Measurements from ENCODE around the gene KDM2A. TPM values are rescaled to one million over a fixed set of nuclear protein-coding genes. Genes with fewer than 3 reads are reported as not detected.
A peak's percentile ranks its signal among the peaks of the same experiment; 100 is the strongest.

The KDM2A gene
- total RNA-seq, 1 donor from 2014 or later: 70.4 TPM

GRCh38 chr11:67102664-67103063, 16.4 kb upstream of the KDM2A start:
- peaks cover 9% of the 10 kb centered on the region for H3K4me1 Mint-ChIP-seq (ENCODE audit: low read depth, unreplicated experiment)
- Histone ChIP-seq H3K36me3 (ENCODE audit: insufficient read depth, low read length) (no peaks in the 10 kb centered on the region), H3K4me3 (ENCODE audit: insufficient read depth, low read depth, low read length) (no peak overlapping the region), H4K20me1 (ENCODE audit: insufficient read depth, low read length) (no peaks in the 10 kb centered on the region), H3K79me2 (ENCODE audit: insufficient read depth, low read length) (no peaks in the 10 kb centered on the region), H3K4me1 (ENCODE audit: insufficient read depth, low read length) (no peaks in the 10 kb centered on the region), H3K27ac (ENCODE audit: low read depth, low read length) (no peak overlapping the region), H3K27me3 (ENCODE audit: insufficient read depth, low read length) (no peaks in the 10 kb centered on the region), H3K9me3 (ENCODE audit: insufficient read depth, low read depth, low read length) (no peaks in the 10 kb centered on the region), H3K9ac (ENCODE audit: low read length) (no peak overlapping the region), H2AFZ (ENCODE audit: low read depth, low read length) (no peak overlapping the region), H3K4me2 (ENCODE audit: low read length) (no peak overlapping the region)
- peaks cover 2% of the 10 kb centered on the region for H3K36me3 Mint-ChIP-seq (ENCODE audit: low read depth, unreplicated experiment)
- H3K4me3 Mint-ChIP-seq (ENCODE audit: unreplicated experiment): no peak overlapping the region
- no peak for TF ChIP-seq CTCF (IDR thresholded peaks at IDR 0.05; ENCODE audit: insufficient read depth, low read depth, low read length)
- no peak for TF ChIP-seq EZH2 (IDR thresholded peaks at IDR 0.05; ENCODE audit: insufficient read depth, low read length)
- FAIRE-seq: no peak
- DNase-seq (ENCODE audit: low read depth): no peak
- H3K9me3 Mint-ChIP-seq (ENCODE audit: unreplicated experiment): no peaks in the 10 kb centered on the region
- peaks cover 4% of the 10 kb centered on the region for H3K27me3 Mint-ChIP-seq (ENCODE audit: low read depth, unreplicated experiment)
- H3K27ac Mint-ChIP-seq (ENCODE audit: unreplicated experiment): no peak overlapping the region

- Histone ChIP-seq H3K9ac (ENCODE audit: low read length) (no peak overlapping the region), H3K27ac (ENCODE audit: low read depth, low read length) (no peak overlapping the region), H4K20me1 (ENCODE audit: insufficient read depth, low read length) (no peaks in the 10 kb centered on the region), H3K4me1 (ENCODE audit: insufficient read depth, low read length) (no peaks in the 10 kb centered on the region), H3K36me3 (ENCODE audit: insufficient read depth, low read length) (no peaks in the 10 kb centered on the region), H3K4me2 (ENCODE audit: low read length) (no peak overlapping the region), H3K9me3 (ENCODE audit: insufficient read depth, low read depth, low read length) (no peaks in the 10 kb centered on the region), H3K27me3 (ENCODE audit: insufficient read depth, low read length) (no peaks in the 10 kb centered on the region), H3K79me2 (ENCODE audit: insufficient read depth, low read length) (no peaks in the 10 kb centered on the region), H2AFZ (ENCODE audit: low read depth, low read length) (no peak overlapping the region), H3K4me3 (ENCODE audit: insufficient read depth, low read depth, low read length) (no peak overlapping the region)
- Mint-ChIP-seq H3K4me1 (ENCODE audit: low read depth, unreplicated experiment) (peaks cover 4% of the 10 kb centered on the region), H3K4me3 (ENCODE audit: unreplicated experiment) (peak overlapping the region; percentile 68), H3K27ac (ENCODE audit: unreplicated experiment) (no peak overlapping the region), H3K9me3 (ENCODE audit: unreplicated experiment) (no peaks in the 10 kb centered on the region), H3K36me3 (ENCODE audit: low read depth, unreplicated experiment) (peaks cover 2% of the 10 kb centered on the region), H3K27me3 (ENCODE audit: low read depth, unreplicated experiment) (peaks cover 4% of the 10 kb centered on the region)
- DNase-seq (ENCODE audit: low read depth): no peak
- no peak for FAIRE-seq
- TF ChIP-seq EZH2 (IDR thresholded peaks at IDR 0.05; ENCODE audit: insufficient read depth, low read length) (no peak), CTCF (IDR thresholded peaks at IDR 0.05; ENCODE audit: insufficient read depth, low read depth, low read length) (no peak)
Measured at GRCh38 chr11:67105964-67106363, 13.1 kb upstream of the KDM2A start.

GRCh38 chr11:67111261-67111660, 7.8 kb upstream of the KDM2A start:
- no peaks in the 10 kb centered on the region for H4K20me1 ChIP-seq (ENCODE audit: insufficient read depth, low read length)
- no peak overlapping the region for H3K4me2 ChIP-seq (ENCODE audit: low read length)
- H3K36me3 ChIP-seq (ENCODE audit: insufficient read depth, low read length): no peaks in the 10 kb centered on the region
- no peak overlapping the region for H3K4me3 ChIP-seq (ENCODE audit: insufficient read depth, low read depth, low read length)
- no peak overlapping the region for H3K27ac ChIP-seq (ENCODE audit: low read depth, low read length)
- no peaks in the 10 kb centered on the region for H3K79me2 ChIP-seq (ENCODE audit: insufficient read depth, low read length)
- FAIRE-seq: no peak
- H3K4me1 ChIP-seq (ENCODE audit: insufficient read depth, low read length): no peaks in the 10 kb centered on the region
- H3K27me3 Mint-ChIP-seq (ENCODE audit: low read depth, unreplicated experiment): peaks cover 2% of the 10 kb centered on the region
- H3K4me3 Mint-ChIP-seq (ENCODE audit: unreplicated experiment): no peak overlapping the region
- no peaks in the 10 kb centered on the region for H3K27me3 ChIP-seq (ENCODE audit: insufficient read depth, low read length)
- H3K36me3 Mint-ChIP-seq (ENCODE audit: low read depth, unreplicated experiment): no peaks in the 10 kb centered on the region
- no peak for DNase-seq (ENCODE audit: low read depth)
- H3K9ac ChIP-seq (ENCODE audit: low read length): no peak overlapping the region
- no peak overlapping the region for H3K27ac Mint-ChIP-seq (ENCODE audit: unreplicated experiment)
- no peaks in the 10 kb centered on the region for H3K9me3 Mint-ChIP-seq (ENCODE audit: unreplicated experiment)
- no peaks in the 10 kb centered on the region for H3K9me3 ChIP-seq (ENCODE audit: insufficient read depth, low read depth, low read length)
- H2AFZ ChIP-seq (ENCODE audit: low read depth, low read length): no peak overlapping the region
- TF ChIP-seq CTCF (IDR thresholded peaks at IDR 0.05; ENCODE audit: insufficient read depth, low read depth, low read length) (no peak), EZH2 (IDR thresholded peaks at IDR 0.05; ENCODE audit: insufficient read depth, low read length) (no peak)
- H3K4me1 Mint-ChIP-seq (ENCODE audit: low read depth, unreplicated experiment): no peaks in the 10 kb centered on the region

Measured in astrocyte (in vitro differentiated cells and primary cell).